Measurements from ENCODE around the gene FUT1.
A peak's percentile ranks its signal among the peaks of the same experiment; 100 is the strongest.

FUT1 gene

GRCh38 chr19:48715681-48716171, 36.7 kb downstream of the FUT1 start:
- no peak for DNase-seq

- no peak for DNase-seq
These were observed 37.4 kb downstream of the FUT1 start for GRCh38 chr19:48714759-48715675.

GRCh38 chr19:48713864-48714755, 38.3 kb downstream of the FUT1 start:
- peak; percentile 98 for DNase-seq

- DNase-seq: no peak
These were observed 39.2 kb downstream of the FUT1 start for GRCh38 chr19:48713041-48713863.

GRCh38 chr19:48711106-48711662, 41.3 kb downstream of the FUT1 start:
- no peak for DNase-seq

- DNase-seq: no peak
These were observed 44.0 kb downstream of the FUT1 start for GRCh38 chr19:48708471-48708870.

- no peak for DNase-seq
These were observed 47.0 kb downstream of the FUT1 start for GRCh38 chr19:48705431-48705830.

- DNase-seq: no peak
These were observed 49.1 kb downstream of the FUT1 start for GRCh38 chr19:48703316-48703715.

GRCh38 chr19:48702701-48703100, 49.7 kb downstream of the FUT1 start:
- DNase-seq: no peak

GRCh38 chr19:48698046-48698445, 54.4 kb downstream of the FUT1 start:
- no peak for DNase-seq

All from stimulated activated CD8-positive, alpha-beta memory T cell treated with anti-CD3 and anti-CD28 coated beads, Interleukin-4, amount 100 ng/mL, for 48 hours (primary cell).